Fibroblast of villous mesenchyme (primary cell): Measurements from ENCODE around the gene EXT2. TPM values are rescaled to one million over a fixed set of nuclear protein-coding genes. Genes with fewer than 3 reads are reported as not detected.

Experiments used
- DNase-seq: peaks from one replicate; pipeline ENCODE4 v3.0.0-alpha.2; 2010; ENCODE audit warnings: low read depth
- H3K4me3 ChIP-seq: 2 replicates; pipeline ENCODE4 v1.5.1; 2011; ENCODE audit warnings: low read depth, mild to moderate bottlenecking, low read length
- CTCF ChIP-seq: IDR thresholded peaks from 2 replicates; pipeline ENCODE4 v1.5.1; 2012; ENCODE audit warnings: low read depth, mild to moderate bottlenecking, low read length; ENCODE audit not compliant: insufficient read depth
- total RNA-seq: library from RNA; depleted of rRNA; stranded (reverse); fragments of >200 nt; gene quantifications from 2 replicates; pipeline ENCODE4 v1.2.3, GENCODE V29; 2012

Gene EXT2
- total RNA-seq, 1 donor: 161 TPM

- no peak overlapping the region for H3K4me3 ChIP-seq
- no peak for TF ChIP-seq CTCF
- DNase-seq: no peak
Measured at GRCh38 chr11:44068180-44068579, 27.3 kb upstream of the EXT2 start.

- H3K4me3 ChIP-seq: no peak overlapping the region
- no peak for TF ChIP-seq CTCF
- no peak for DNase-seq
Measured at GRCh38 chr11:44071157-44071556, 24.3 kb upstream of the EXT2 start.

GRCh38 chr11:44072757-44073658 lies 22.5 kb upstream of the EXT2 start:
- no peak for TF ChIP-seq CTCF
- DNase-seq: no peak
- H3K4me3 ChIP-seq: no peak overlapping the region

GRCh38 chr11:44078794-44079193 lies 16.7 kb upstream of the EXT2 start:
- no peak overlapping the region for H3K4me3 ChIP-seq
- no peak for TF ChIP-seq CTCF
- no peak for DNase-seq

- H3K4me3 ChIP-seq: no peak overlapping the region
- DNase-seq: no peak
Measured at GRCh38 chr11:44079376-44079775, 16.1 kb upstream of the EXT2 start.

GRCh38 chr11:44080951-44081350 lies 14.5 kb upstream of the EXT2 start:
- no peak overlapping the region for H3K4me3 ChIP-seq
- DNase-seq: no peak
- no peak for TF ChIP-seq CTCF

More at GRCh38 chr11:44079376-44079775, 16.1 kb upstream of the EXT2 start:
- TF ChIP-seq CTCF: no peak
